GM12878 (cell line): ENCODE measurements around the gene BCAS3.

Experiments
- CEBPB ChIP-seq, 2 experiments: fragments of 150-350 bp in 1 of 2; IDR thresholded peaks; 2 replicates each; pipeline ENCODE4 v1.6.1; 2012 to 2014; ENCODE audit warnings: low read depth in 2 of 2, low read length in 2 of 2, borderline replicate concordance in 1 of 2, inconsistent platforms in 1 of 2
- CTCF ChIP-seq, 3 experiments: IDR thresholded peaks in 2 of 3; conservative IDR thresholded peaks in 1 of 3; 2 replicates each; pipeline ENCODE4 v1.5.1; 2011; ENCODE audit warnings: low read depth in 3 of 3, low read length in 3 of 3, mild to moderate bottlenecking in 3 of 3, control low read depth in 2 of 3, moderate library complexity in 2 of 3, inconsistent platforms in 1 of 3, mixed read lengths in 1 of 3; ENCODE audit not compliant: control insufficient read depth in 2 of 3, insufficient read depth in 1 of 3; ENCODE audit errors: extremely low read depth in 1 of 3
- POLR2AphosphoS5 ChIP-seq: IDR thresholded peaks from 2 replicates; pipeline ENCODE4 v1.6.1; 2011; ENCODE audit warnings: mild to moderate bottlenecking, low read length, inconsistent platforms
- SMAD5 ChIP-seq: IDR thresholded peaks from 2 replicates; pipeline ENCODE4 v1.6.1; 2016; ENCODE audit warnings: antibody characterized with exemption, low read depth
- SMC3 ChIP-seq: IDR thresholded peaks from 2 replicates; pipeline ENCODE4 v1.6.1; 2011; ENCODE audit warnings: low read length, improper control_type of control experiment, borderline replicate concordance
- SREBF1 ChIP-seq: IDR thresholded peaks from 2 replicates; pipeline ENCODE4 v1.6.1; 2012; ENCODE audit warnings: mild to moderate bottlenecking, low read length
- SUZ12 ChIP-seq: fragments of 200-600 bp; sonication (generic); IDR thresholded peaks from one replicate; pipeline ENCODE4 v1.6.1; 2018; ENCODE audit warnings: antibody characterized with exemption, mild to moderate bottlenecking; ENCODE audit not compliant: unreplicated experiment
- ZSCAN29 ChIP-seq: fragments of 450-650 bp; IDR thresholded peaks from 2 replicates; pipeline ENCODE4 v1.6.1; 2017; ENCODE audit warnings: mild to moderate bottlenecking, moderate library complexity

GRCh38 chr17:61326330-61326729 lies 648.7 kb downstream of the BCAS3 start:
- TF ChIP-seq CTCF (IDR thresholded peaks at IDR 0.05 in 2 of 3, conservative IDR thresholded peaks at IDR 0.05 in 1 of 3; ENCODE audit: control insufficient read depth in 2 of 3, extremely low read depth in 1 of 3, insufficient read depth in 1 of 3, low read depth in 3 of 3, low read length in 3 of 3) = no peak
- TF ChIP-seq SMAD5 = no peak
- TF ChIP-seq POLR2AphosphoS5 = no peak
- TF ChIP-seq ZSCAN29 = no peak
- TF ChIP-seq SMC3 = no peak
- TF ChIP-seq SUZ12 = no peak
- TF ChIP-seq SREBF1 = no peak
- TF ChIP-seq CEBPB (IDR thresholded peaks at IDR 0.05; ENCODE audit: borderline replicate concordance in 1 of 2, low read depth in 2 of 2, low read length in 2 of 2) = no peak
